WI38 (cell line): ENCODE data around the gene MAGEA2B.
"Not testable (repeated sequence)": the region's sequence is repeated elsewhere in the genome, so short reads cannot be mapped to it uniquely, and the experiment has no call there.

Experiments
- H3K4me3 ChIP-seq: 2 replicates; pipeline ENCODE4 v1.5.1; 2011; ENCODE audit warnings: low read depth, mild to moderate bottlenecking, control low read depth, low read length
- TF ChIP-seq, protein P1 (sequence below): IDR thresholded peaks from 2 replicates; pipeline ENCODE4 v1.5.1; 2012; ENCODE audit warnings: low read depth, mild to moderate bottlenecking, control low read depth, low read length

The MAGEA2B gene

DNA sequence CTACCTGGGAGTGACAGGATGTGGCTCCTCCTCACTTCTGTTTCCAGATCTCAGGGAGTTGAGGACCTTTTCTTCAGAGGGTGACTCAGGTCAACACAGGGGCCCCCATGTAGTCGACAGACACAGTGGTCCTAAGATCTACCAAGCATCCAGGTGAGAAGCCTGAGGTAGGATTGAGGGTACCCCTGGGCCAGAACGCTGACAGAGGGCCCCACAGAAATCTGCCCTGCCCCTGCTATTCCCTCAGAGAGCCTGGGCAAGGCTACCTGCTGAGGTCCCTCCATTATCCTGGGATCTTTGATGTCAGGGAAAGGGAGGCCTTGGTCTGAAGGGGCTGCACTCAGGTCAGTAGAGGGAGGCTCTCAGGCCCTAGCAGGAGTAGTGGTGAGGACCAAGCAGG is 20.7 kb downstream of the MAGEA2B start:
- no peak overlapping the region for H3K4me3 ChIP-seq
- TF ChIP-seq, protein P1, sequence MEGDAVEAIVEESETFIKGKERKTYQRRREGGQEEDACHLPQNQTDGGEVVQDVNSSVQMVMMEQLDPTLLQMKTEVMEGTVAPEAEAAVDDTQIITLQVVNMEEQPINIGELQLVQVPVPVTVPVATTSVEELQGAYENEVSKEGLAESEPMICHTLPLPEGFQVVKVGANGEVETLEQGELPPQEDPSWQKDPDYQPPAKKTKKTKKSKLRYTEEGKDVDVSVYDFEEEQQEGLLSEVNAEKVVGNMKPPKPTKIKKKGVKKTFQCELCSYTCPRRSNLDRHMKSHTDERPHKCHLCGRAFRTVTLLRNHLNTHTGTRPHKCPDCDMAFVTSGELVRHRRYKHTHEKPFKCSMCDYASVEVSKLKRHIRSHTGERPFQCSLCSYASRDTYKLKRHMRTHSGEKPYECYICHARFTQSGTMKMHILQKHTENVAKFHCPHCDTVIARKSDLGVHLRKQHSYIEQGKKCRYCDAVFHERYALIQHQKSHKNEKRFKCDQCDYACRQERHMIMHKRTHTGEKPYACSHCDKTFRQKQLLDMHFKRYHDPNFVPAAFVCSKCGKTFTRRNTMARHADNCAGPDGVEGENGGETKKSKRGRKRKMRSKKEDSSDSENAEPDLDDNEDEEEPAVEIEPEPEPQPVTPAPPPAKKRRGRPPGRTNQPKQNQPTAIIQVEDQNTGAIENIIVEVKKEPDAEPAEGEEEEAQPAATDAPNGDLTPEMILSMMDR = no peak

DNA sequence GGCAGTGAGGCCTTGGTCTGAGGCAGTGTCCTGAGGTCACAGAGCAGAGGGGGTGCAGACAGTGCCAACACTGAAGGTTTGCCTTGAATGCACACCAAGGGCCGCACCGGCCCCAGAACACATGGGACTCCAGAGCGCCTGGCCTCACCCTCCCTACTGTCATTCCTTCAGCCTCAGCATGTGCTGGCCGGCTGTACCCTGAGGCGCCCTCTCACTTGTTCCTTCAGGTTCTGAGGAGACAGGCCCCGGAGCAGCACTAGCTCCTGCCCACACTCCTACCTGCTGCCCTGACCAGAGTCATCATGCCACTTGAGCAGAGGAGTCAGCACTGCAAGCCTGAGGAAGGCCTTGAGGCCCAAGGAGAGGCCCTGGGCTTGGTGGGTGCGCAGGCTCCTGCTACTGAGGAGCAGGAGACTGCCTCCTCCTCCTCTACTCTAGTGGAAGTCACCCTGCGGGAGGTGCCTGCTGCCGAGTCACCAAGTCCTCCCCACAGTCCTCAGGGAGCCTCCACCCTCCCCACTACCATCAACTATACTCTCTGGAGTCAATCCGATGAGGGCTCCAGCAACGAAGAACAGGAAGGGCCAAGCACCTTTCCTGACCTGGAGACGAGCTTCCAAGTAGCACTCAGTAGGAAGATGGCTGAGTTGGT is 21.6 kb downstream of the MAGEA2B start:
- no peak overlapping the region for H3K4me3 ChIP-seq
- TF ChIP-seq, protein P1 = no peak

DNA sequence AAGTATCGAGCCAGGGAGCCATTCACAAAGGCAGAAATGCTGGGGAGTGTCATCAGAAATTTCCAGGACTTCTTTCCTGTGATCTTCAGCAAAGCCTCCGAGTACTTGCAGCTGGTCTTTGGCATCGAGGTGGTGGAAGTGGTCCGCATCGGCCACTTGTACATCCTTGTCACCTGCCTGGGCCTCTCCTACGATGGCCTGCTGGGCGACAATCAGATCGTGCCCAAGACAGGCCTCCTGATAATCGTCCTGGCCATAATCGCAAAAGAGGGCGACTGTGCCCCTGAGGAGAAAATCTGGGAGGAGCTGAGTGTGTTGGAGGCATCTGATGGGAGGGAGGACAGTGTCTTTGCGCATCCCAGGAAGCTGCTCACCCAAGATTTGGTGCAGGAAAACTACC is 22.1 kb downstream of the MAGEA2B start:
- H3K4me3 ChIP-seq = not testable (repeated sequence)

DNA sequence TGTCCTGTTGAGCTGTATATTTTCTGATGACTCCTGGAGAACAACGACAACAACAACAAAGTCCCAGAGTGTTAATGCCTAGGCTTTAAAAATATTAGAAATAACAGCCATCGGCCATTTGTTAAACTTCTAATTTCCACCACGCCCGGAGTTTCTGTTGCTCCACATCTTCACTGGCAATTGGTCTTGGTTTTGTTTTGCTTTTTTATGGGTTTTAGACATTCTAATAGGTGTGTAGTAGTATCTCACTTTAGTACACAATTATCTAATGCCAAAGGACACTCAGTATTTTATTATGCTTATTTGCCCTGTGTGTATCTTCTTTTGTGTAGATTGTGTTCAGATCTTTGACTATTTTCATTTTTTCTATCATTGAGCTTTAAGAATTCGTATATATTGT is 24.1 kb downstream of the MAGEA2B start:
- TF ChIP-seq, protein P1 = no peak
- H3K4me3 ChIP-seq = no peak overlapping the region

DNA sequence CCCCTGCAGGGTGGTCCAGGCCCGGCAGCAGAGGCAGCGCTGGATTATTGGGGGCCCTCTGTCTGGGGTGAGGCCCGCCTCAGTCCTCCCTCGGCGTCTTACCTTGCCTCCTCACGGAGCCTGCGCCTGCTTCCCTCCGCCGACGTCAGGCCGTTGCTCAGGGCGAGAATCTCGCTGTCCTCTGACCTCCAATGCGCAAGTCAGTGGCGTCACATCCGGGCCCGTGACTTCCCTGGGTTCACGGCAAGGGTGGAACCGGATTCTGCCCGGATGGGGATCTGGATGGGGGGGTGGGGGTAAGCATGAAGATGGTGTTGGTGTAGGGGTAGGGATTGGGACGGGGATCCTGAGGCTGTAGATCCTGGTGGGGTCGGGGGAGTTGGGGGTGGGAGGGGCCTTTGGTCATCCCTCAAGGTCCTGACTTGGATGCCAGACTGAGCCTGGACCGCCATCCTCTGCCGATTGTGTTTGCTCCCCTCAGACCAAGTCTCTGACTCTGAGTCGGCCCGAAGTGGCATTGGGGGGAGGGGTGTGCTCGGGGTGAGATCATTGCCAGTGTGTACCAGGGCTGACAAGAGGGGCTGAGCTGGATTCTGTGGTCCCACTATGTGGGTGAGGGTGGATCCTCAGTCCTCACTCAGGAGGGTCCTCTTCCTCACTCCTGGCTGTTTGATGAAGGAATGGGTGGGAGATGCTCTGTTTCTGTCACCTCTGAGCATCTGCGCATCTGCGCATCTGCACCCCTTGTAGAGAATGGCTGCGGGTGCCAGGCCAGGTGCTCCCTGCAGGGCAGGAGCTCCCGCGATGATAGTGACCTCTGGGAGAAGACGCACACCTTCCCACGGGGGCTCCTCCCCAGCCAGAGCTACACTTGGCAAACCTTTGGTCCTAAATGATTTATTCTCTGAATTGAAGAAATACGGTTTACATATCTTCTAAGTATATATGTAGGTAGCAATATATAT is 39.5 kb downstream of the MAGEA2B start, which contains the start of gene MAGEA2:
TSS of gene MAGEA2 (minus strand) at position 157 of the 965 bp plus-strand sequence. CDS start 2,479 bp downstream, outside the sequence.
- H3K4me3 ChIP-seq = not testable (repeated sequence)

DNA sequence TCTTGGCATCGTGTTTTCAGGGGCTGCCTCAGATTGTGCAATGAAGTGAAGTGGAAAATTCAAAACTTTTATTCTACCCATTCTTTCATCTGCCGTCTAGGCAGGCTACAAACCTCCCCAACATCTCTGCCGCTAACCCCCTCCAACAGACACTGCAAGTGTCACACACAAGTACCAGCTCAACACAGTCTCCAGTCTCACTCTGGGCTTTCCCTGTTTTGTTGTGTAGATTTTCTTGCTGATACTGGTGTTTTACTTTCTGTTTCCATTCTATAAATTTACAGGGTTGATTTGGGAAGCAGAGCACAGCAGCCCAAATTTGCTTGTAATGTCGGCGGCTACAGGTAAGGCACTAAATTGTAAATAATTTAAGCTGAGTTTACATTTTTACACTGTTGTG is 40.4 kb downstream of the MAGEA2B start:
- H3K4me3 ChIP-seq = not testable (repeated sequence)

DNA sequence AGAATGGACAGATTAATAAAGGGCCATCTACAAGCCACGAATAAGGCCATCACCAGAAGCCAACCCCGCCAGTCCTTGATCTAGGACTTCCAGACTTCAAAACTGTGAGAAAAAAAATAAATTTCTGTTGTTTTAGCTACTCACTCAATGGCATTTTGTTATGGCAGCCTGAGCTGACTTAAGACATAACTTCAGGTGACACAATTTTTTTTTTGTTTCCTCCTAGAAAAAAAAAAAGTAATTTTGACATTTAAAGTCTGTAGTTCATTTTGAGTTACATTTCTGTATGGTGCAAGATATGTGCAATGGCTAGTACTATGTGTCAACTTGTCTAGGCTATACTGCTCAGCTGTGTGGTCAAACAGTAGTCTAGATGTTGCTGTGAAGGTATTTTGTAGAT is 44.5 kb downstream of the MAGEA2B start, which contains the start of gene CSAG3:
TSS of gene CSAG3 (plus strand) at position 301 of the 400 bp plus-strand sequence.
- not testable (repeated sequence) for H3K4me3 ChIP-seq

DNA sequence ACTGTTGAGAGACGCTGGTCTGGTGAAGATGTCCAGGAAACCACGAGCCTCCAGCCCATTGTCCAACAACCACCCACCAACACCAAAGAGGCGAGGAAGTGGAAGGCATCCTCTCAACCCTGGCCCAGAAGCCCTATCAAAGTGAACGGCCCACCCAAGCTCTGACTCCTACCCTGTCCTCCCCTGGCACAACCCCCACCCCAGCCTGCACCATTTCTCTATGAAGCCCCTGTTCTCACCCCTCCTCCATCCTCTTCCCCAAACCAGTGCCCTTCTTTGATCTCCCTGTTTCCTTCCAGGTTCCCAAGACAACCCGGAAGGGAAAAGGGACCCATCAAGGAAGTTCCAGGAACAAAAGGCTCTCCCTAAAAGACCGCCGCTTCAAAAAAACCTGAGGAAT is 45.1 kb downstream of the MAGEA2B start:
- not testable (repeated sequence) for H3K4me3 ChIP-seq

DNA sequence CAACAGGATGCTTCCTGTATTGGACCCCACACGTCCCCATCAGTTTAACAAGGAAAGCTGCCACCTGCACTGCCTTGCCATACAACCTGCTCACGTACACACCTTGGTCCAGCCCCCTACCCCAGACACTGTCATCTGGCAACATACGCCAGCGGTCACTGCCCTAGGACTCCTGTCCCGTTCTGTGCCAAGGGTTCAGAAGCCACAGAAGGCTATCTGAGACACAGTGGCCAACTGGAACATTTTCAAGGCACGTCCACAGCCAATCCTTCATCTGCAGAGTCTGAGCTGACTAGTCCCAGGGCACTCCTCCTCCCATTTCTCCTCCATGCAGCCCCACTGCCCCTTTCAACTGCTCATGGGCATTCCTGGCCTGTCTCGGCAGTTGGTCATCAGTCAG is 47.2 kb downstream of the MAGEA2B start:
- not testable (repeated sequence) for H3K4me3 ChIP-seq

DNA sequence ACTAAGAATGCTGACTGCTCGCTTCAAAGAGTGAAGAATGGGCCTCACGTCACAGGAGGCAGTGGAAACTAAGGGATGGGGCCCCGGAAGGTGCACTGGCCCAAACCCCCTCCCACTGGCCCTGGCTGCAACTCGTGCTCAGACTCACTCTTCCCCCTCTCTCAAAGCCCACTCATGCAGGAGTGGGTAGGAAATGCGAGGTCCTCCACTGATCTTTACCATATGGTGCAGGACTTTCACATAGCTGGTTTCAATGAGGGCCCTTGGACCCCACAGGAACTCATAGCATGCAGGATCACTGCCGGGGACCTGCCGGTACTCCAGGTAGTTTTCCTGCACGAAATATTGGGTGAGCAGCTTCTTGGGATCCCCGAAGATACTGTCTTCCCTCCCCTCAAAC is 52.1 kb downstream of the MAGEA2B start:
- not testable (repeated sequence) for H3K4me3 ChIP-seq
